HepG2 (cell line): Measurements from ENCODE around the gene CXADR. TPM values are rescaled to one million over a fixed set of nuclear protein-coding genes. Genes with fewer than 3 reads are reported as not detected.

ENCODE experiments used
- ATF7-NPFF ChIP-seq: sonication (generic); formaldehyde crosslinking; IDR thresholded peaks from 2 replicates; pipeline ENCODE4 v1.8.1; 2023; ENCODE audit warnings: mild to moderate bottlenecking, low read depth, missing genetic modification reagents, moderate library complexity
- CCAR2 ChIP-seq: fragments of 200-400 bp; formaldehyde crosslinking; optimal IDR thresholded peaks from 2 replicates; pipeline ENCODE3; 2018; ENCODE audit warnings: low read depth, mild to moderate bottlenecking, low read length, moderate library complexity
- FOSL1 ChIP-seq: sonication (generic); formaldehyde crosslinking; IDR thresholded peaks from 2 replicates; pipeline ENCODE4 v1.9.0; 2021; ENCODE audit warnings: missing genetic modification reagents, borderline replicate concordance
- FOXA1 ChIP-seq, 2 experiments: fragments of 450-650 bp in 1 of 2; sonication (generic) in 1 of 2; formaldehyde crosslinking in 1 of 2; IDR thresholded peaks; 2 replicates each; pipeline versions ENCODE4 v1.4.0 to v1.6.1; 2016 to 2020; ENCODE audit warnings: missing genetic modification reagents in 1 of 2
- FOXO1 ChIP-seq: sonication (generic); formaldehyde crosslinking; IDR thresholded peaks from 2 replicates; pipeline ENCODE4 v1.4.0; 2020; ENCODE audit warnings: missing genetic modification reagents
- HMG20B ChIP-seq: conservative IDR thresholded peaks from 2 replicates; pipeline ENCODE4 v1.6.1; 2016; ENCODE audit warnings: missing genetic modification reagents, missing compliant biosample characterization
- ISL2 ChIP-seq: sonication (generic); formaldehyde crosslinking; IDR thresholded peaks from 2 replicates; pipeline ENCODE4 v1.5.0; 2020; ENCODE audit warnings: missing genetic modification reagents
- JDP2 ChIP-seq: sonication (generic); formaldehyde crosslinking; IDR thresholded peaks from 2 replicates; pipeline ENCODE4 v1.8.1; 2022; ENCODE audit warnings: missing genetic modification reagents, borderline replicate concordance
- KDM5A ChIP-seq: fragments of 200-600 bp; sonication (generic); IDR thresholded peaks from 2 replicates; pipeline ENCODE4 v1.7.0; 2018; ENCODE audit warnings: antibody characterized with exemption, mild to moderate bottlenecking, low read length, borderline replicate concordance
- KLF16 ChIP-seq, 2 experiments: sonication (generic) in 1 of 2; formaldehyde crosslinking in 1 of 2; IDR thresholded peaks; 2 replicates each; pipeline versions ENCODE4 v1.6.1 to v1.8.0; 2016 to 2023; ENCODE audit warnings: missing genetic modification reagents in 2 of 2, missing compliant biosample characterization in 1 of 2
- NFYC ChIP-seq: IDR thresholded peaks from 2 replicates; pipeline ENCODE4 v1.6.1; 2016; ENCODE audit warnings: missing genetic modification reagents, missing compliant biosample characterization
- NR2F1 ChIP-seq, 2 experiments: fragments of 450-650 bp in 1 of 2; formaldehyde crosslinking in 1 of 2; IDR thresholded peaks; 2 replicates each; pipeline versions ENCODE4 v1.5.0 to v1.6.1; 2016 to 2020; ENCODE audit warnings: mild to moderate bottlenecking in 1 of 2, missing compliant biosample characterization in 1 of 2, missing genetic modification reagents in 1 of 2, moderate library complexity in 1 of 2
- PHF20 ChIP-seq: sonication (generic); formaldehyde crosslinking; IDR thresholded peaks from 2 replicates; pipeline ENCODE4 v1.5.0; 2020; ENCODE audit warnings: mild to moderate bottlenecking, missing genetic modification reagents
- PHF8 ChIP-seq: sonication (generic); formaldehyde crosslinking; IDR thresholded peaks from 2 replicates; pipeline ENCODE4 v1.5.0; 2020; ENCODE audit warnings: missing genetic modification reagents
- PTBP1 ChIP-seq: fragments of 200-400 bp; formaldehyde crosslinking; IDR thresholded peaks from 2 replicates; pipeline ENCODE4 v1.6.1; 2018; ENCODE audit warnings: low read length, low read depth; ENCODE audit not compliant: poor library complexity, severe bottlenecking
- RARG ChIP-seq: sonication (generic); formaldehyde crosslinking; IDR thresholded peaks from 2 replicates; pipeline ENCODE4 v1.4.0; 2020; ENCODE audit warnings: low read depth, mild to moderate bottlenecking, missing genetic modification reagents
- RBFOX2 ChIP-seq: fragments of 200-400 bp; formaldehyde crosslinking; IDR thresholded peaks from 2 replicates; pipeline ENCODE4 v1.6.1; 2017; ENCODE audit warnings: low read depth, mild to moderate bottlenecking, low read length
- TCF7 ChIP-seq: sonication (generic); IDR thresholded peaks from 2 replicates; pipeline ENCODE4 v1.6.1; 2016; ENCODE audit warnings: antibody characterized with exemption, low read depth
- ZNF44 ChIP-seq: sonication (generic); formaldehyde crosslinking; IDR thresholded peaks from 2 replicates; pipeline ENCODE4 v1.5.1; 2020; ENCODE audit warnings: mild to moderate bottlenecking, missing genetic modification reagents
- ZNF660 ChIP-seq: sonication (generic); formaldehyde crosslinking; IDR thresholded peaks from 2 replicates; pipeline ENCODE4 v1.5.1; 2020; ENCODE audit warnings: mild to moderate bottlenecking, low read depth, missing genetic modification reagents, borderline replicate concordance
- ZNF776 ChIP-seq: sonication (generic); formaldehyde crosslinking; IDR thresholded peaks from 2 replicates; pipeline ENCODE4 v1.4.0; 2020; ENCODE audit warnings: mild to moderate bottlenecking, missing genetic modification reagents
- polyA plus RNA-seq, 8 experiments: library from polyadenylated mRNA; depleted of rRNA in 3 of 8; stranded (reverse) in 7 of 8; unstranded in 1 of 8; fragments of >200 nt; fragmentation: Illumina TruSeq in 4 of 8; extraction: Trizol in 4 of 8; gene quantifications; 2 replicates each; pipeline versions ENCODE4 v1.2.1 to v1.2.3, GENCODE V29; 2011 to 2016; ENCODE audit warnings: low read depth in 4 of 8, missing spikeins in 1 of 8, mixed read lengths in 1 of 8; ENCODE audit not compliant: insufficient read depth in 1 of 8
- total RNA-seq, 5 experiments: library from RNA; depleted of rRNA; stranded (reverse); fragments of >200 nt; fragmentation: Illumina TruSeq; extraction: Trizol; gene quantifications; 2 replicates each; pipeline ENCODE4 v1.2.3, GENCODE V29; 2016; ENCODE audit warnings: low read depth in 1 of 5
- TF ChIP-seq, protein P1 (sequence below): sonication (generic); formaldehyde crosslinking; IDR thresholded peaks from 2 replicates; pipeline ENCODE4 v1.4.0; 2020; ENCODE audit warnings: missing genetic modification reagents; ENCODE audit errors: not compliant biosample characterization
- TF ChIP-seq, protein P2 (sequence below): IDR thresholded peaks from 2 replicates; pipeline ENCODE4 v1.6.1; 2016; ENCODE audit warnings: mild to moderate bottlenecking
- TF ChIP-seq, protein P3 (sequence below): sonication (generic); formaldehyde crosslinking; IDR thresholded peaks from 2 replicates; pipeline ENCODE4 v1.4.0; 2020; ENCODE audit warnings: missing genetic modification reagents, mild to moderate bottlenecking, borderline replicate concordance

The CXADR gene
- total and polyA plus RNA-seq, 2 of the 13 experiments (the other 11 are each of a cell fraction or from before 2014, with no cell fraction given) = 86.8 to 110 TPM

DNA sequence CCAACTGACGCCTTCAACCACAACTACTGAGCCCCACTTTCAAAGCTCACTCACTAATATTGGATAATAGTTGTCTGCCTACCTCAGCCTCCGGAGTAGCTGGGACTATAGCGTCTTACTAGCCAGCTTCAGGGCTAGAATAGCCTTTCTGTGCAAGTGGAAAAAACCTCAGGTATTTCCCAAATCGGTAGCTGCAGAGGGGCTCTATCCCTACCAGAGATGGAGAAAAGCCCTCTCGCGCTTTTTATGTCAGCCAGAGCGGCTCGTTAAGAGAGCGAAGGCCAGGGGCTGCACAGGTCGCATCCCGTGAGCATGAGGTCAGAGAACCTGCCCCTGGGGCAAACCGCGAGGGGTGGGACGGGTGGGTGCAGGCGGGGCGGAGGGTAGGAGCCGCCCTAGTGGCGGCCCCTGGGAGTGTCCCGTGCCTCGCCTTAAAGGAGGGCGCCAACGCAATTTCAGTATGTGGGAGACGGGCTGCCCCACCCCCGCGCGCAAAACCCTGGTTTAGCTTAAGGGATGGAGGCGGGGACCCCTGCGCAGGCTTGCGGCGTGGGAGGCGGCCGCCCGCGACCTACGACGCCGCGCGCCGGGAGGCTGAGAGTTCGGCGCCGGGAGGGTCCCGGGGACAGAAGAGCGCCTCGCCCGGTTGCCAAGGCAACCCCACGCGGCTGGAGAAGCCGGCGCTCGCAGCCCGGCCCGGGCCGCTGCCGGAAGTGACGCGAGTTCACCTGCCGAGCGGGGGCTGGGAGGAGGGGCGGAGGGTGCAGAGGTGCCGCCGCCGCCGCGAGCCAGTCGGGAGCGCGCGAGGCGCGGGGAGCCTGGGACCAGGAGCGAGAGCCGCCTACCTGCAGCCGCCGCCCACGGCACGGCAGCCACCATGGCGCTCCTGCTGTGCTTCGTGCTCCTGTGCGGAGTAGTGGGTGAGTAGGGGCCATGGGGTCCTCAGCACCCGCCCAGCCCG lies at the start of gene CXADR (continued):
- peak in 1 of 2 experiments; percentile 60; a peak in 1 of 4 replicates for TF ChIP-seq KLF16 (CRISPR knock-in tag; IDR thresholded peaks at IDR 0.05)
- TF ChIP-seq ZNF776 (CRISPR knock-in tag) = peak; percentile 65
- TF ChIP-seq ATF7-NPFF = peak; percentile 84; the same call in 1 of the 2 replicates
- TF ChIP-seq CCAR2 = no peak
- TF ChIP-seq ZNF44 (CRISPR knock-in tag) = no peak
- TF ChIP-seq TCF7 = peak; percentile 31; the same call in 1 of the 2 replicates
- peak; percentile 62 to 70; a peak in 3 of 4 replicates for TF ChIP-seq NR2F1 (CRISPR knock-in tag; IDR thresholded peaks at IDR 0.05)
- no peak for TF ChIP-seq RARG (CRISPR knock-in tag)
- TF ChIP-seq, protein P1, sequence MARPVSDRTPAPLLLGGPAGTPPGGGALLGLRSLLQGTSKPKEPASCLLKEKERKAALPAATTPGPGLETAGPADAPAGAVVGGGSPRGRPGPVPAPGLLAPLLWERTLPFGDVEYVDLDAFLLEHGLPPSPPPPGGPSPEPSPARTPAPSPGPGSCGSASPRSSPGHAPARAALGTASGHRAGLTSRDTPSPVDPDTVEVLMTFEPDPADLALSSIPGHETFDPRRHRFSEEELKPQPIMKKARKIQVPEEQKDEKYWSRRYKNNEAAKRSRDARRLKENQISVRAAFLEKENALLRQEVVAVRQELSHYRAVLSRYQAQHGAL (CRISPR knock-in tag) = no peak
- peak; percentile 98 for TF ChIP-seq RBFOX2
- peak; percentile 66; the same call in 1 of the 2 replicates for TF ChIP-seq ISL2 (CRISPR knock-in tag)
- TF ChIP-seq FOSL1 (CRISPR knock-in tag) = no peak
- TF ChIP-seq PTBP1 = no peak
- TF ChIP-seq FOXO1 = no peak; the same call in 1 of the 2 replicates
- TF ChIP-seq KDM5A = peak; percentile 13; the same call in 1 of the 2 replicates
- peak; percentile 64 for TF ChIP-seq PHF8 (CRISPR knock-in tag)
- TF ChIP-seq PHF20 (CRISPR knock-in tag) = peak; percentile 22
- no peak for TF ChIP-seq ZNF660 (CRISPR knock-in tag)
- no peak for TF ChIP-seq NFYC
- TF ChIP-seq FOXA1 (IDR thresholded peaks at IDR 0.05) = no peak
- TF ChIP-seq FOXA1 (CRISPR knock-in tag; IDR thresholded peaks at IDR 0.05) = no peak; the same call in 1 of the 2 replicates
- TF ChIP-seq, protein P2, sequence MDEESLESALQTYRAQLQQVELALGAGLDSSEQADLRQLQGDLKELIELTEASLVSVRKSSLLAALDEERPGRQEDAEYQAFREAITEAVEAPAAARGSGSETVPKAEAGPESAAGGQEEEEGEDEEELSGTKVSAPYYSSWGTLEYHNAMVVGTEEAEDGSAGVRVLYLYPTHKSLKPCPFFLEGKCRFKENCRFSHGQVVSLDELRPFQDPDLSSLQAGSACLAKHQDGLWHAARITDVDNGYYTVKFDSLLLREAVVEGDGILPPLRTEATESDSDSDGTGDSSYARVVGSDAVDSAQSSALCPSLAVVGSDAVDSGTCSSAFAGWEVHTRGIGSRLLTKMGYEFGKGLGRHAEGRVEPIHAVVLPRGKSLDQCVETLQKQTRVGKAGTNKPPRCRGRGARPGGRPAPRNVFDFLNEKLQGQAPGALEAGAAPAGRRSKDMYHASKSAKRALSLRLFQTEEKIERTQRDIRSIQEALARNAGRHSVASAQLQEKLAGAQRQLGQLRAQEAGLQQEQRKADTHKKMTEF (CRISPR knock-in tag) = peak; percentile 82
- no peak for TF ChIP-seq HMG20B (CRISPR knock-in tag)
- TF ChIP-seq, protein P3, sequence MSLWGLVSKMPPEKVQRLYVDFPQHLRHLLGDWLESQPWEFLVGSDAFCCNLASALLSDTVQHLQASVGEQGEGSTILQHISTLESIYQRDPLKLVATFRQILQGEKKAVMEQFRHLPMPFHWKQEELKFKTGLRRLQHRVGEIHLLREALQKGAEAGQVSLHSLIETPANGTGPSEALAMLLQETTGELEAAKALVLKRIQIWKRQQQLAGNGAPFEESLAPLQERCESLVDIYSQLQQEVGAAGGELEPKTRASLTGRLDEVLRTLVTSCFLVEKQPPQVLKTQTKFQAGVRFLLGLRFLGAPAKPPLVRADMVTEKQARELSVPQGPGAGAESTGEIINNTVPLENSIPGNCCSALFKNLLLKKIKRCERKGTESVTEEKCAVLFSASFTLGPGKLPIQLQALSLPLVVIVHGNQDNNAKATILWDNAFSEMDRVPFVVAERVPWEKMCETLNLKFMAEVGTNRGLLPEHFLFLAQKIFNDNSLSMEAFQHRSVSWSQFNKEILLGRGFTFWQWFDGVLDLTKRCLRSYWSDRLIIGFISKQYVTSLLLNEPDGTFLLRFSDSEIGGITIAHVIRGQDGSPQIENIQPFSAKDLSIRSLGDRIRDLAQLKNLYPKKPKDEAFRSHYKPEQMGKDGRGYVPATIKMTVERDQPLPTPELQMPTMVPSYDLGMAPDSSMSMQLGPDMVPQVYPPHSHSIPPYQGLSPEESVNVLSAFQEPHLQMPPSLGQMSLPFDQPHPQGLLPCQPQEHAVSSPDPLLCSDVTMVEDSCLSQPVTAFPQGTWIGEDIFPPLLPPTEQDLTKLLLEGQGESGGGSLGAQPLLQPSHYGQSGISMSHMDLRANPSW = peak; percentile 88; the same call in 1 of the 2 replicates
- TF ChIP-seq JDP2 (CRISPR knock-in tag) = no peak
